Measurements from ENCODE around the gene CBFA2T2.
A peak's percentile ranks its signal among the peaks of the same experiment; 100 is the strongest.
"Not testable (repeated sequence)": the region's sequence is repeated elsewhere in the genome, so short reads cannot be mapped to it uniquely, and the experiment has no call there.

The CBFA2T2 gene

GRCh38 chr20:33490023-33490933 lies at the start of gene CBFA2T2:
CBFA2T2 (plus strand) TSS chr20:33490096; CDS start chr20:33490268, 172 bp downstream.
- DNase-seq: peak; percentile 35

GRCh38 chr20:33440562-33440961 lies 49.3 kb upstream of the CBFA2T2 start:
- DNase-seq: not testable (repeated sequence)

- no peak for DNase-seq
Measured at GRCh38 chr20:33441142-33441955, 48.5 kb upstream of the CBFA2T2 start.

DNA sequence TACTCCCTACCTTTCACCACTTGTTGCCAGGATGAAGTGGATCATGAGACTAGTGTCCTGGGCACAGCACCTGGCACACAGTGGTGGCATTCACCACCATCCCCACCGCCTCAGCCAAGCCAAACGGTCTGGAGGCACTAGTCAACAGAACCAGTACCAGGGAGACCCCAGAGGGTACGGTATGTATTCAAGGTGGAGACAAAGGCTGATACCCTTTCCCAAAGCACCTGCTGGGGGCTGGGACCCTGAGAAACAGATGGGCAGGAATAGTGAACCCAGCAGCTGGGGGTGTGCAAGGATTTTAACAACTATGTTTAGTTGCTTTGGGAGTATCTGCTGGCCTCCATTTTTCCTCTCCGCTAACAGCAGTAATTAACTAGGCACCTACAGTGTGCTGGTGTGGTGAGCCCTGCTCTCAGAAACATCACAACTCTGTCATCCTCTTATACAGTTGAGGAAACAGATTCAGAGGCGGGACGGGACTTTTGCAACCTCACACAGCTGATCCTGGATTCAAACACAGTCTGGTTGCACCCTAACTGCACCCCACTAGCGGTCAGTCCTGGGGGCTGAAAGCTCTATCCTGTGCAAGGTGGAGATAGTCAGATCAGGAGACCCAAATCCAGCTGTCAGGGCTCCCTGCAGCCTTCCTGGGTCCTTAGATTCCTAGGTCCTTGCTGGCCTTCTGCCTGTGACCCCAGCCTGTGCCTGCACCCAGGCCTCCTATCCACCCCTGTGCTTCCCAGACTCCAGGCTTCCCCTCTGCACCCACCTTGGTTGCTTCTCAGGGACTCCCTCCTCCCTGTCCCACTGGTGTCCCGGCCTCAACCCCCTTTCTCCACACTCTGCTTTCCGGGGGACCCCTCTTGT lies 47.5 kb upstream of the CBFA2T2 start:
- no peak for DNase-seq

- DNase-seq: no peak
Measured at GRCh38 chr20:33443006-33443511, 46.8 kb upstream of the CBFA2T2 start.

DNA sequence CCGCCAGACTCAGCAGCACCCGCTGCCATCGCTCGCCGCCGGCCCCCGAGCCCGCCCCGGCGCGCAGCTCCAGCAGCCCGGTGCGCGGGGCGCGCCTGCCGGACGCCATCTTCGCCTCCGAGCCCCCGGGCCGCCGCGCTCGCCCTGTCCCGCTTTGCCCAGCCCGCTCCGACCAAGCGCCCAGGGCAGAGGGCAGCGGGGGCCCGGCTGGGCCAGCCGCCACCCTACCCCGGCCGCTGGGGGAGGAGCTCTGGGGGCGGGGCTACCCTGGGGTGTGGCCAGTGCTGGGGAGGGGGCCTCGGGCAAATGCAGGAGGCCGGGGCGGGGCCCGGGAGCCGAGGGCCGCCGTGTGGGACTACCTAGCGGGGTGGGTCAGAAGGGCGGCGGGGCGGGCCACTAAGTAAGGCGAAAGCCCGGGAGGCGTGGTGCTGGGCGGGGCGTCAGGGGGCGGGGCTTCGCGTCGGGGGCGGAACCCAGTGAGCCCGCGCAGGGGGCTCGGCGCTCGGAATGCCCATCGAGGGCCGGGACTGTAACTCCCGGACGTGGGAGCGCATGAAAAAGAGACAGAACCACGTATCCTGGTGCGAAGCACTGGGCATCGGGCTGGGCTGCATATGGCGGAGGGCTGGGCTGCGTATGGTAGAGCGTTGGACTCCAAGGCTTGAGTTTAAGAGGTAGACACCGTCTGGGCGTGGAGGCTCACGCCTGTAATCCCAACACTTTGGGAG lies 46.2 kb upstream of the CBFA2T2 start, which contains the start of gene SNTA1:
TSS of gene SNTA1 (minus strand) at position 252 of the 728 bp plus-strand sequence. CDS start at position 109, 143 bp downstream.
- peak; percentile 82 for DNase-seq

GRCh38 chr20:33444797-33445560 lies 44.9 kb upstream of the CBFA2T2 start:
- no peak for DNase-seq

DNA sequence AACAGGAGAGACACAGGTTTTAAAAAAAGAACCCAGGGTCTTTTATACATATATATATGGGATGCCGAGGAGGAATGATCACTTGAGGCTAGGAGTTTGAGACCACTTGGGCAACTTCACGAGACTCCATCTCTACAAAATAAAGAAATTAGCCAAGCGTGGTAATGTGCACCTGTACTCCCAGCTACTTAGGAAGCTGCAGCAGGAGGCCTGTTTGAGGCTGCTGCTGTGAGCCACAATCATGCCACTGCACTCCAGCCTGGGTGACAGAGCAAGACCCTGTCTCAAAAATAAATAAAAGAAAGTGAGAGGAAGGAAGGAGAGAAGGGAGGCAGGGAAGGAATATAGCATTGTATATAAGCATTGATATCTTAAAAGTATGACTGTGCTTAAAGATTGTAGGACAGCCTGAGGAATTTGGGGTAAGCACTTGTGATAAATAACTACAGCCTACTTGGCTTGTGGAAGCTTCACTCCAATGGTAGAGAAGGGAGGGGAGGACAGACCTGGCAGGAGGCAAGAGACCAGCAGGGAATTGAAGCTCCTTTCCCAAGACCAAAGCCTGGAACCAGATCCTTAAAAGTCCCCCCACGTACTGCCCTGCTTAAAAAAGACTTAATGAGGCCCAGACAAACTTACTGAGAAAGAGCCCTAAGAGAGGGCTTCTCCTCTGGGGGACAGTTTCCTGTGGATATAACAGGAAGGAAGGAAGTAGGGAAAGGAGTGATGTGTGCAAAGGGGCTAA lies 43.8 kb upstream of the CBFA2T2 start:
- no peak for DNase-seq

DNA sequence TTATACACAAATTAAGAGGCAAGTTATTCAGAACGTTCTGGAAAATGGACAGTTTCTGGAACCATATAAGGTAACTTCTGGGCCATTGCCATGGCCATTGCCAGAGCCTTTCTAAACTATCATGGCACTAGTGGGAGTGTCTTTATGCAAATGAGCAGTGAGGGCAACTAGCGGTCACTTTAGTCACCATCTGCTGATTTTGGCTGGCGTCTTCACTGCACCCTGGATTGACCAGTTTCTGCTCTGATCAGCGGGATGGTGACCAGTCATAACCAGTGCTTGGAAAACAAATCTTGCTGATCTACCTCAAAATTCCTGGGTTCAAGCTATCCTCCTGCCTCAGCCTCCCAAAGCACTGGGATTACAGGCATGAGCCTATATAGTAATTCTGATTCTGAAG lies 39.0 kb upstream of the CBFA2T2 start:
- no peak for DNase-seq

DNA sequence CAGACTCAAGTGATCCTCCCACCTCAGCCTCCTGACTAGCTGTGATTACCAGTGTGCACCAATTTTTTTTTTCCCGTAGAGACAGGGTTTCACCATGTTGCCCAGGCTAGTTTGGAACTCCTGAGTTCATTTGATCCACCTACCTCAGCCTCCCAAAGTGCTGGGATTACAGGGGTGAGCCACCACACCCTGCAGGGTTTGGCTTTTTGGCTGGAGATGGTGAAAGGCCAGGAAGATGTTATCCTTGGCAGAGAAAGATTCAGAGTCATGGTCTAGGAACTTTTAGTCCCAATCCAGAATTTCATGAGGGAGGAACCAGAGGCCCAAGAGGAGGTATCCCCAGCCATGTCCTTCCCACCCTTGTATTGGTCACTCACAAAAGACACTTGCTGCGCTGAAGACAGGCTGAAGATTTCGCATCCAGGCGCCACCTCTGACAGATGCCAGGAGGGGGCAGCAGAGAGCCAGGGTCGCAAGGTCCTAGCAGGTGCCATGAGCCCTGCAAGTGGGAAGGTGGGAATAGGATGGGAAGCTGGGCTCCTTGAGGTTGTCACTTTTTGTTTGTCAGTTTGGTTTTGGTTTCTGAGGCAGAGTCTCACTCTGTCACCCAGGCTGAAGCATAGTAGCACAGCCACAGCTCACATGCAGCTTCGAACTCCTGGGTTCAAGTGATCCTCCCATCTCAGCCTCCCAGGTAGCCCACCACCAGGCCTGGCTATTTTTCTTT lies 32.8 kb upstream of the CBFA2T2 start:
- peak; percentile 74 for DNase-seq

GRCh38 chr20:33459599-33459998 lies 30.3 kb upstream of the CBFA2T2 start:
- no peak for DNase-seq

DNA sequence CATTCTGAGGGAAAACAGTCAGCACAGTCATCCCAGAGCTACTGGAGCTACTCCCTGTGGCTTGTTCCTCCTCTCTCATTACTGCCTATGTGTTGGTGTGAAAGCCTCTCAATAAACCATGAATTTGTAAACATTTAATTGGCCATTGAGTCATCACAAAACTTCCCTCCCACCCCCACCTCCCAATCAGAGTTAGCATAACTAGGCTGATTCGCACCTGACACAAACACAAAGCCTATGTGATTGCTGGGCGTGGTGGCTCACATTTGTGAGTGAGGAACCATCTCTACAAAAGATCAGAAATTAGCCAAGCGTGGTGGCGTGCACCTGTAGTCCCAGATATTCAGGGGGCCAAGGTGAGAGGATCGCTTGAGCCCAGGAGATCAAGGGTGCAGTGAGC lies 29.2 kb upstream of the CBFA2T2 start:
- DNase-seq: no peak

DNA sequence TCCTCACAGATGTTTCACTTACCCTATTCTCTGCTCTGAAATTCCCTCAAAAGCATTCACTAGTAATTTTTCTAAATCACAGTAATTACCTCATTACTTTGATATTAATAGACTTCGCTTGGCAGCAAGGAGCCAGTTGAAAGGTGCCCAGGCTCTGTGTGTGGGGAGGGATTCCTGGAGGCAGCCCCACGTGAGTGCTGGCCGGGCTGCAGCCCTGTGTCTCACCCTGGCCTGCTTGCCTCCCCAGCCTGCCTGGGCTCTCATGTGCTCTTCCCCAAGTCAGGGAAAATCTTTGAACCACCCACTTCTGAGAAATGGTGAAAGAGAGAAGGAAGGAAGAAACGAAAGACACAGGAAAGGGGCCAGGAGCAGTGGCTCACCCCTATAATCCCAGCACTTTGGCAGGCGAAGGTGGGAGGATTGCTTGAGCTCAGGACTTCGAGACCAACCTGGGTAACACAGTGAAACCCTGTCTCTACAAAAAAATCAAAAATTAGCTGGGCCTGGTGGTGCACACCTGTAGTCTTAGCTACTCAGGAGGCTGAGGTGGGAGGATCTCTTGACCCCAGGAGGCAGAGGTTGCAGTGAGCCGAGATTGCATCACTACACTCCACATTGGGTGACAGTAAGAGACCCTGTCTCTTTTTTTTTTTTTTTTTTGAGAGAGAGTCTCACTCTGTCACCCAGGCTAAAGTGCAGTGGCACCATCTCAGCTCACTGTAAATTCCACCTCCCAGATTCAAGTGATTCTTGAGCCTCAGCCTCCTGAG lies 26.4 kb upstream of the CBFA2T2 start:
- DNase-seq: no peak

GRCh38 chr20:33464759-33465158 lies 25.1 kb upstream of the CBFA2T2 start:
- not testable (repeated sequence) for DNase-seq

- DNase-seq: no peak
Measured at GRCh38 chr20:33465481-33466302, 24.2 kb upstream of the CBFA2T2 start.

GRCh38 chr20:33466303-33466646 lies 23.6 kb upstream of the CBFA2T2 start:
- no peak for DNase-seq

GRCh38 chr20:33470457-33470856 lies 19.4 kb upstream of the CBFA2T2 start:
- DNase-seq: no peak

DNA sequence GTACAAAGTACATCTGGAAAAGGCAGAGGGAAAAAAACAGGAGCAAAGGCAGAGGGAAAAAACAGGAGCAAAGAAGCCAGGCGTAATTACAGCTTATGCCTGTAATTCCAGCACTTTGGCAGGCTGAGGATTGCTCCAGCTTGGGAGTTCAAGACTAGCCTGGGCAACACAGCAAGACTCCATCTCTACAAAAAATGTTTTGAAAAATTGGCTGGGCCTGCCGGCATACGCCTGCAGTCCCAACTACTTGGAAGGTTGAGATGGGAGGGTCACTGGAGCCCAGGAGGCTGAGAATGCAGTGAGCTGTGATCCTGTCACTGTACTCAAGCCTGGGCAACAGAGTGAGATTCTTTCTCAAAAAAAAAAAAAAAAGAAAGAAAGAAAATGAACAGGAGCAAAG lies 19.0 kb upstream of the CBFA2T2 start:
- DNase-seq: no peak

Measured in activated T-cell treated with anti-CD3 and anti-CD28 coated beads for 4 hours (primary cell).